MG63 (cell line): ENCODE results near the gene DTL. TPM values are rescaled to one million over a fixed set of nuclear protein-coding genes. Genes with fewer than 3 reads are reported as not detected.
"Not testable (repeated sequence)": the region's sequence is repeated elsewhere in the genome, so short reads cannot be mapped to it uniquely, and the experiment has no call there.

Source experiments
- DNase-seq: peaks from one replicate; pipeline ENCODE4 v3.0.0-alpha.2; 2020
- H3K27me3 ChIP-seq: fragments of 250-450 bp; sonication (Bioruptor Pico); 2 replicates; pipeline ENCODE4 v1.5.1; 2020; ENCODE audit warnings: mild to moderate bottlenecking, moderate library complexity
- H3K36me3 ChIP-seq: fragments of 250-450 bp; sonication (Bioruptor Pico); 2 replicates; pipeline ENCODE4 v1.5.1; 2020; ENCODE audit warnings: mild to moderate bottlenecking, moderate library complexity
- H3K4me3 ChIP-seq: fragments of 250-450 bp; sonication (Bioruptor Pico); 2 replicates; pipeline ENCODE4 v1.5.1; 2020; ENCODE audit warnings: mild to moderate bottlenecking, moderate library complexity
- H3K9me3 ChIP-seq: fragments of 250-450 bp; sonication (Bioruptor Pico); 2 replicates; pipeline ENCODE4 v1.5.1; 2020; ENCODE audit warnings: mild to moderate bottlenecking, moderate library complexity
- total RNA-seq: library from RNA; depleted of rRNA; stranded (reverse); fragments of >200 nt; shearing (Covaris generic); gene quantifications from 2 replicates; pipeline ENCODE4 v1.2.3, GENCODE V29; 2014; ENCODE audit warnings: low replicate concordance; rRNA removed

DTL gene
- 35.1 and 36.7 TPM in 2 replicates for total RNA-seq

- H3K27me3 ChIP-seq: no peaks in the 10 kb centered on the region
- peak; percentile 100 for DNase-seq
- H3K4me3 ChIP-seq: peak within 1 kb of the TSS; percentile 80
- peaks cover 35% of the 10 kb centered on the region for H3K36me3 ChIP-seq
- no peaks in the 10 kb centered on the region for H3K9me3 ChIP-seq
Observed at GRCh38 chr1:212035123-212035834, at the start of gene DTL, which contains the start of gene INTS7. Gene DTL, plus strand, starts transcription at chr1:212035748. Its CDS starts 143 bp downstream, at chr1:212035891. Gene INTS7, minus strand, starts transcription at chr1:212035557. Its CDS starts 120 bp downstream, at chr1:212035437.

- H3K9me3 ChIP-seq: no peaks in the 10 kb centered on the region
- no peaks in the 10 kb centered on the region for H3K27me3 ChIP-seq
- no peak overlapping the region for H3K4me3 ChIP-seq
- DNase-seq: no peak
- H3K36me3 ChIP-seq: peaks cover 41% of the 10 kb centered on the region
Observed at GRCh38 chr1:211986628-211987254, 48.8 kb upstream of the DTL start.

- no peak overlapping the region for H3K4me3 ChIP-seq
- no peaks in the 10 kb centered on the region for H3K27me3 ChIP-seq
- no peak for DNase-seq
- peaks cover 21% of the 10 kb centered on the region for H3K36me3 ChIP-seq
- H3K9me3 ChIP-seq: no peaks in the 10 kb centered on the region
Observed at GRCh38 chr1:211991695-211992094, 43.9 kb upstream of the DTL start.

GRCh38 chr1:211997426-211997825, 38.1 kb upstream of the DTL start:
- DNase-seq, H3K4me3 ChIP-seq, H3K27me3 ChIP-seq, H3K9me3 ChIP-seq: not testable (repeated sequence)
- peaks cover 43% of the 10 kb centered on the region for H3K36me3 ChIP-seq

- Histone ChIP-seq H3K4me3 (no peak overlapping the region), H3K27me3 (no peaks in the 10 kb centered on the region), H3K36me3 (peaks cover 60% of the 10 kb centered on the region), H3K9me3 (no peaks in the 10 kb centered on the region)
- DNase-seq: no peak
Observed at GRCh38 chr1:212002536-212002935, 33.0 kb upstream of the DTL start.

- DNase-seq: no peak
- Histone ChIP-seq H3K27me3 (no peaks in the 10 kb centered on the region), H3K9me3 (no peaks in the 10 kb centered on the region), H3K36me3 (peaks cover 48% of the 10 kb centered on the region), H3K4me3 (no peak overlapping the region)
Observed at GRCh38 chr1:212004895-212005608, 30.5 kb upstream of the DTL start.

GRCh38 chr1:212007178-212007577, 28.4 kb upstream of the DTL start:
- DNase-seq: no peak
- Histone ChIP-seq H3K9me3 (no peaks in the 10 kb centered on the region), H3K27me3 (no peaks in the 10 kb centered on the region), H3K36me3 (peaks cover 51% of the 10 kb centered on the region), H3K4me3 (no peak overlapping the region)

GRCh38 chr1:212007886-212008285, 27.7 kb upstream of the DTL start:
- no peak overlapping the region for H3K4me3 ChIP-seq
- no peak for DNase-seq
- no peaks in the 10 kb centered on the region for H3K27me3 ChIP-seq
- H3K36me3 ChIP-seq: peaks cover 49% of the 10 kb centered on the region
- H3K9me3 ChIP-seq: no peaks in the 10 kb centered on the region

GRCh38 chr1:212009561-212009960, 26.0 kb upstream of the DTL start:
- DNase-seq: no peak
- Histone ChIP-seq H3K27me3 (no peaks in the 10 kb centered on the region), H3K4me3 (no peak overlapping the region), H3K9me3 (no peaks in the 10 kb centered on the region), H3K36me3 (peaks cover 42% of the 10 kb centered on the region)

- no peak for DNase-seq
- Histone ChIP-seq H3K36me3 (peaks cover 39% of the 10 kb centered on the region), H3K4me3 (no peak overlapping the region), H3K27me3 (no peaks in the 10 kb centered on the region), H3K9me3 (no peaks in the 10 kb centered on the region)
Observed at GRCh38 chr1:212010004-212010403, 25.5 kb upstream of the DTL start.

- no peaks in the 10 kb centered on the region for H3K9me3 ChIP-seq
- no peak overlapping the region for H3K4me3 ChIP-seq
- peaks cover 37% of the 10 kb centered on the region for H3K36me3 ChIP-seq
- H3K27me3 ChIP-seq: no peaks in the 10 kb centered on the region
- DNase-seq: peak; percentile 61
Observed at GRCh38 chr1:212012034-212012740, 23.4 kb upstream of the DTL start.

GRCh38 chr1:212013672-212014071, 21.9 kb upstream of the DTL start:
- no peak for DNase-seq
- Histone ChIP-seq H3K36me3 (peaks cover 35% of the 10 kb centered on the region), H3K4me3 (no peak overlapping the region), H3K9me3 (no peaks in the 10 kb centered on the region), H3K27me3 (no peaks in the 10 kb centered on the region)

GRCh38 chr1:212020975-212021374, 14.6 kb upstream of the DTL start:
- Histone ChIP-seq H3K4me3 (no peak overlapping the region), H3K9me3 (peaks cover 3% of the 10 kb centered on the region; the same call in 1 of the 2 replicates), H3K27me3 (no peaks in the 10 kb centered on the region), H3K36me3 (peaks cover 34% of the 10 kb centered on the region)
- DNase-seq: no peak

GRCh38 chr1:212021563-212021962, 14.0 kb upstream of the DTL start:
- Histone ChIP-seq H3K36me3 (peaks cover 30% of the 10 kb centered on the region), H3K4me3 (no peak overlapping the region), H3K9me3 (peaks cover 3% of the 10 kb centered on the region; the same call in 1 of the 2 replicates), H3K27me3 (no peaks in the 10 kb centered on the region)
- no peak for DNase-seq

- H3K27me3 ChIP-seq, H3K4me3 ChIP-seq, H3K9me3 ChIP-seq, DNase-seq: not testable (repeated sequence)
- H3K36me3 ChIP-seq: peaks cover 29% of the 10 kb centered on the region
Observed at GRCh38 chr1:212022908-212023307, 12.6 kb upstream of the DTL start.

GRCh38 chr1:212024469-212025149, 10.9 kb upstream of the DTL start:
- H3K27me3 ChIP-seq: no peaks in the 10 kb centered on the region
- H3K4me3 ChIP-seq: no peak overlapping the region
- DNase-seq: no peak
- H3K36me3 ChIP-seq: peaks cover 35% of the 10 kb centered on the region
- peaks cover 3% of the 10 kb centered on the region; the same call in 1 of the 2 replicates for H3K9me3 ChIP-seq
